Upper lobe of left lung (tissue), 4 donors: Measurements from ENCODE around the gene ZCRB1.

Experiments
- EP300 ChIP-seq, 4 donors: sonication (generic); formaldehyde crosslinking; IDR thresholded peaks; one replicate each; pipeline ENCODE4 v1.5.1; 2017; ENCODE audit warnings: antibody characterized with exemption in 4 of 4, control low read depth in 2 of 4
- POLR2A ChIP-seq, 4 donors: fragments of 450-650 bp; IDR thresholded peaks; one replicate each; pipeline ENCODE4 v1.5.1; 2016 to 2017; ENCODE audit warnings: antibody characterized with exemption in 4 of 4, mild to moderate bottlenecking in 2 of 4
- POLR2AphosphoS5 ChIP-seq, 2 donors: sonication (generic); formaldehyde crosslinking; IDR thresholded peaks; one replicate each; pipeline ENCODE4 v1.5.1; 2017; ENCODE audit warnings: antibody characterized with exemption in 2 of 2
- TF ChIP-seq, protein P1 (sequence below), 6 experiments: fragments of 450-650 bp in 4 of 6; fragments of 200-600 bp in 2 of 6; sonication (generic) in 2 of 6; IDR thresholded peaks; one replicate each; pipeline ENCODE4 v1.5.1; 2016 to 2019; ENCODE audit warnings: antibody characterized with exemption in 6 of 6

DNA sequence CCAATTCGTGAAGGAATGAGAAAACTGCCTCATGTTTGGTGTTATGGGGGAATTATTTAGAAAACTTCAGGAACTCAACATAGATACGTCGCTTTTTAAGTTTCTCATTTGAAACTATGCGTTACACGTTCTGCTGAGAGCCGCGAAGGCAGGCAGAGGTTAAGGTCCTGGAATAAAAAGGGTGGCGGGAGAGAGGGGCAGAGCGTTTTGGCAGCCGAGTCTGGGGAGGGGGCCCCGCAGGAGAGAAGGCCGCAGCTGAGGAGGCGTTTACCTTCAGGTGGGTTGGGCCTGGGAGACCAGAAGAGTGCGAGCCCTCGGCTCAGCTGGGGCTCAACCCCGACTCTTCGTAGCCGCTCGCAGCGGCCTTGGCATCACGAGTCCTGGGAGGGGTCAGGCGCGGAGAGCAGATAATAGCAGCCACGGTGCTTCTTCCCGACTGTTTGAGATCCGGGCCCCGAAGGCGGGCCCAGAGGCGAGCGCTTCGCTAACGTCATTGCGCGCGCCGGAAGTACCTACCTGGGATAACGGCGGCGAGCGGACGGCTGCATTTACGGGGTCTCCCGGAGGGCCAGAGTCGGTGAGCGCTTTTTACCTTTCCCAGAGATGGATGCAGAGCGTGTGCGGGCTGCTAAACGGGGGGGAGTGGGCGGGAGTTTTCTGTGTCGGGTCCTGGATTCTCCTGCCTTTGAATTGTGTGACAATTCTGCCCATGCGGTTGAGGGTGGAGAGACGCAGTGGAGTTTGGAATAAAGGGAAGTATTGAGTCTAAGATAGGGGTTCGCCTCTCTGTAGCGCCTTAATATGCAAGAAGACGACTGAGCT lies at the start of gene ZCRB1, which contains the start of gene PPHLN1:
- TF ChIP-seq POLR2AphosphoS5 (IDR thresholded peaks at IDR 0.05) (peak; percentile 68 to 78), POLR2A (IDR thresholded peaks at IDR 0.05) (peak in 3 of 4 donors; percentile 49 to 82 (median 79)), EP300 (IDR thresholded peaks at IDR 0.05) (no peak)
- TF ChIP-seq, protein P1, sequence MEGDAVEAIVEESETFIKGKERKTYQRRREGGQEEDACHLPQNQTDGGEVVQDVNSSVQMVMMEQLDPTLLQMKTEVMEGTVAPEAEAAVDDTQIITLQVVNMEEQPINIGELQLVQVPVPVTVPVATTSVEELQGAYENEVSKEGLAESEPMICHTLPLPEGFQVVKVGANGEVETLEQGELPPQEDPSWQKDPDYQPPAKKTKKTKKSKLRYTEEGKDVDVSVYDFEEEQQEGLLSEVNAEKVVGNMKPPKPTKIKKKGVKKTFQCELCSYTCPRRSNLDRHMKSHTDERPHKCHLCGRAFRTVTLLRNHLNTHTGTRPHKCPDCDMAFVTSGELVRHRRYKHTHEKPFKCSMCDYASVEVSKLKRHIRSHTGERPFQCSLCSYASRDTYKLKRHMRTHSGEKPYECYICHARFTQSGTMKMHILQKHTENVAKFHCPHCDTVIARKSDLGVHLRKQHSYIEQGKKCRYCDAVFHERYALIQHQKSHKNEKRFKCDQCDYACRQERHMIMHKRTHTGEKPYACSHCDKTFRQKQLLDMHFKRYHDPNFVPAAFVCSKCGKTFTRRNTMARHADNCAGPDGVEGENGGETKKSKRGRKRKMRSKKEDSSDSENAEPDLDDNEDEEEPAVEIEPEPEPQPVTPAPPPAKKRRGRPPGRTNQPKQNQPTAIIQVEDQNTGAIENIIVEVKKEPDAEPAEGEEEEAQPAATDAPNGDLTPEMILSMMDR (IDR thresholded peaks at IDR 0.05) = peak in 1 of 6 experiments; percentile 25
